Measurements from ENCODE around the gene STARD8. TPM values are rescaled to one million over a fixed set of nuclear protein-coding genes. Genes with fewer than 3 reads are reported as not detected.
A peak's percentile ranks its signal among the peaks of the same experiment; 100 is the strongest.
"Not testable (repeated sequence)": the region's sequence is repeated elsewhere in the genome, so short reads cannot be mapped to it uniquely, and the experiment has no call there.

Gene STARD8
- total RNA-seq, 1 donor from 2014 or later = 33.3 TPM

GRCh38 chrX:68659385-68659784 is 11.9 kb downstream of the STARD8 start:
- DNase-seq (ENCODE audit: low read depth in 2 of 2) = peak in 1 of 2 donors; percentile 13

DNA sequence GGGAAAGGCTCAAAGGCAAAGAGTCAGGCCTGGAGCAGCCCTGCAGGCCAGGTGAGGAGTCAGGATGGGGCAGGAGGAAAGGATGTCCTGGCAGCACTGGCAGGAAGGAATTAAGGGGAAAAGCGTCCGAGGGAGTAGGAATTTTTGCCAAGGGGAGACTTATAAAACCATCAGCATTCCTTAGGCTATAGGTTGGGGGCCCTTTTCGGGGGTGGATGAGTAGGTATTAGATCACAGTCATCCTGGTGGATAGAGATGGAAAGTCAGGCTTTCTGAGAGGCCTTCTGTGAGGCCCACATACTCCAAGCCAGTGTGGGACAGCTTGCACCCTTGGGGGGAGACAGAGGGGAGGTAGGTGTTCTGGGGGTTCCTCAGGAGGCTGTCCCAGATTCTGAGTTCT is 12.3 kb downstream of the STARD8 start:
- DNase-seq (ENCODE audit: low read depth in 2 of 2) = no peak

- DNase-seq (ENCODE audit: low read depth in 2 of 2) = no peak
Observed at GRCh38 chrX:68660746-68661145, 13.3 kb downstream of the STARD8 start.

- DNase-seq (ENCODE audit: low read depth in 2 of 2) = peak in 1 of 2 donors; percentile 13
Observed at GRCh38 chrX:68665502-68665901, 18.0 kb downstream of the STARD8 start.

DNA sequence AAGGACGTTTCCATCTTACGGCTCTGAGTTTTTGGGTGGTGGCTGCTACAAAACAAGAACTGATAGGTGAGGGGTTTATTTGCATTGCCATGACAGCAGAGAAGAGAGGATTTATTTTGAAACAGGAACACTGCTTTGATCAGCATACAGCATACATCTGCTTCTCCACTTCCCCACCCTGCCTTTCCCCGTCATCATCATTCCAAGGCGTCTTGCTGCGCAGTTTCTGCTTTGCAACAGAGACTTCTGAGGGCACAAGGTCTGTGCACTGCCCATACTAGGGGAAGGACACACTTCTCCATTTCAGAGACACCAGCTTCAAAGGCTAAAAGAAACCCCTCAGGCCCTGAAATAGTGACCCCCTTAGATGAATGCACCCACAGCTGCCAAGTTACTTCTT is 19.1 kb downstream of the STARD8 start:
- no peak for DNase-seq (ENCODE audit: low read depth in 2 of 2)

DNA sequence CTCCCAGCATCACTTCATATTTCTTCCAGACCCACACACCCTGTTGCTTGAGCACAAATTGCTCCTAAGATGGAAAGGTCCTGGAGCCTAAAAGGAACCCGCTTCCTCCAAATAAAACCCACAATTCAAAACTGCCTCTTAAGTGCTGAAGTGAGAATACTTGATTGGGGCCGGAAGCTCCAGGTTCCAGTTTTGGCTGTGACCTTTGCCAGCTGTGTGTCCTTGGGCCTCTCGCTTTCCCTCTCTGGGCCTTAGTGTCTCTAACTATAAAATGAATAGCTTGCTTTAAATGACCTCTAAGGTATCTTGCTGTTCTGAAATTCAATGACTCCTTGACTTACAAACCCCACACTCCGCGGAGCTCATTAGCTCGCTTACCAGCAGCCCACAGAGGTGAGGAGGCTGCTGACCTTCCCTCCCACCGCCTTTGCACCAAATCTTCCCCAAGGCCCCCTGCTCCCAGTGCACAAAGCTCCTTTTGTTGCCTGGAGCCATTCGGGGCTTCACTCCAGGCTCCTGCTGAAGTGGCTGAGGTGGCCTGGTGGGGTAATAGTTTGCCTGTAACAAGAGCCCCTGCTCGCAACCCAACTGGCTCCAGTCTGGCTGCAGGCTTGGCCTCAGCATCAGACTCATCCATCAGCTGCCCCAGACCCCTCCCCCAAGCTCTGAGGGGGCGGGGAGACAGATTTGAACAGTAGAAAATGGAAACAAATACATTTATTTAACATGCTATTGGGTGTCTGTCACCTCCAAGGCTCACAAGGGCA is 21.8 kb downstream of the STARD8 start:
- DNase-seq (ENCODE audit: low read depth in 2 of 2) = no peak

- DNase-seq (ENCODE audit: low read depth in 2 of 2) = no peak
Observed at GRCh38 chrX:68669871-68670270, 22.4 kb downstream of the STARD8 start.

DNA sequence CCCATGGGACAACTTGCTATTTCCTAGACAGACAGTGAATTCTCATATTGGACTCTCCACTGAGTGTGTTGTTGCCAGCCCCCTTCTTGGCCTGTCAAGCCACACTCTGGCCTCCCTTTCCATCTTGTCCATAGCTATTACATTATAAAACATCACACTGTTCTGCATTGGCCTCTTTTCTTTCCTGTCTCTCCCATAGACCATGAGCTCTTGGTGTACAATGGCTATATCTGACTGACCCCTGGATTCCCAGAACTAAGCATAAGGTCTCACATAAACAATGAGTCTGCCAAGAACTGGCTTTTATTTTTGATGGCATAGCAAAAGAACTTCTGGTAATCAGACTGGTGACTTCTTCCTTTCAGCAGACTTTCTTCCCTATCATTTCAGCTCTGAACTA is 23.8 kb downstream of the STARD8 start:
- peak in 1 of 2 donors; percentile 45 for DNase-seq (ENCODE audit: low read depth in 2 of 2)

DNA sequence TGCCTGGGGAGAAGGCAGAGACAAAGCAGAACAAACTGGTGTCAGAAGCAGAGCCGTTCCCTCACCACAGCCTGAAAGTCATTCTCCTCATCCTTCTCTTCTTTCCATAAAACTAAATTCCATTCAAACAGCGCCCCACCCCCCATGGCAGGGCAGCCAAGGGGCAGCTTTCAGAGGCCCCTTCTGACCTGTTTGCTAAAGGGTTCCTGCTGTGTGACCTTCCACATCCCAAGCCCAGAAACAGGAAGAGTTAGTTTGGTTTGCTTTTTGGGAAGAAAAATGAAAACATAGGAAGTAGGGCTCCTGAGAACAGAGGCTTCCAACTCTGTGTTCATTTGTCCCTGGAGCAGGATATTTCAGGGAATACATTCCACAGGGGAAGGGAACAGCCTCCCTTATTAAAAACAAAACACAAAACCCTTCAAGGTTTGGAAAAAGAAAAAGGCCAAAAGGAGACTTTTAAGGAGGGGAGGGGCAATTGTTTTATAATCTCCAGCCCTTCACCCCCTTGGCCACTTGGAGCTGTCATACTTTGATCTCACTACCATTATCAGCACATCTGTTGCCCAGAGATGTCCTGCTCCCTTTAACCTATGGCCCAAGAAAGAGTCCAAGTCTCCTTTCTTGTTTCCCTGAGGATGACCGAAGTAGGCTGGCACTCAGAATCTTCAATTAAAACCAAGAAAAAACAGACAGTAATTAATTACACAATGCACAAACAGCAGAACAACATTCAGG is 25.3 kb downstream of the STARD8 start:
- peak in 1 of 2 donors; percentile 61 for DNase-seq (ENCODE audit: low read depth in 2 of 2)

- no peak for DNase-seq (ENCODE audit: low read depth in 2 of 2)
Observed at GRCh38 chrX:68675571-68675970, 28.1 kb downstream of the STARD8 start.

DNA sequence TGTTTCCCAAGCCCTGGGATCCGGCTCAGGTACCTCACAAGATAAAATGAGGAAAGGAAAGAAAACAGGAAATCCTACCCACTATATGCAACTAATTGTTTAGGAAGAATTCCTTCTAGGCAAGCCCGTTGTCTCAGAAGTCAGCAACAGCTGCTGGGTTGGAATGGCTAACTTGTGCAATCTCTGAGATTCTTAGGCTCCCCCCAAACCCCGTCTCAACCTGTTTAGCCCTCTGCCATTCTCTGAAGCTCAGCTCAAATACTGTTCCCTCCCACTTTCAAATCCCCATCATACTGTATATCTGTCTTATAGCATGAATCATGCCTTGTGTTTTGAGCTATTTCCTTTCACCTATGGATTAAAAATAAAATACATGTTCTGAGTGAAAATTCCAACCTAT is 28.9 kb downstream of the STARD8 start:
- no peak for DNase-seq (ENCODE audit: low read depth in 2 of 2)

- no peak for DNase-seq (ENCODE audit: low read depth in 2 of 2)
Observed at GRCh38 chrX:68677998-68678397, 30.5 kb downstream of the STARD8 start.

DNA sequence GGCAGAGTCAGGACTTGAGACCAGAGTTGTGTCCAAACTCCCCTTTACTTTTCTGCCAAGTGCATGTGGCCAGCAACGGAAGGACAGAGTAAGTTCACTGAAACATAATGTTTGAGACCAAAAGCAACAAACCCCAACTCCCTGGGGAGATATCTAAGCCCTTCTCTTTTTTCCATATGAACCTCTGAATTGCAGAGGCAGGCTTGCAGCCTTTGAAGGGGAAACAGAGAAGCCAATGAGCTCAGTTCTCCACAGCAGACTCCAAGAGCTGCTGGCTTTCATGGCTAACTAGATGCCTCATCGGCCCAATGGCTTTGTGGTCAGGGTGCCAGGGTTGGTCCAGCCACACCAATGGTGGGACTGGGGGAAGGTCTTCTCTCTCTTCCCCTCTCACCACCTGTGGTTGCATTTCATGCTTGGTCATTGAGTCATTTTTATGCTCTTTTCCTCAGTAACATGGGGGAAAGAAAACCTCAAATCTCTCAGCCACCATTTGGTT is 34.0 kb downstream of the STARD8 start:
- DNase-seq (ENCODE audit: low read depth in 2 of 2) = no peak

GRCh38 chrX:68682790-68683189 is 35.3 kb downstream of the STARD8 start:
- no peak for DNase-seq (ENCODE audit: low read depth in 2 of 2)

DNA sequence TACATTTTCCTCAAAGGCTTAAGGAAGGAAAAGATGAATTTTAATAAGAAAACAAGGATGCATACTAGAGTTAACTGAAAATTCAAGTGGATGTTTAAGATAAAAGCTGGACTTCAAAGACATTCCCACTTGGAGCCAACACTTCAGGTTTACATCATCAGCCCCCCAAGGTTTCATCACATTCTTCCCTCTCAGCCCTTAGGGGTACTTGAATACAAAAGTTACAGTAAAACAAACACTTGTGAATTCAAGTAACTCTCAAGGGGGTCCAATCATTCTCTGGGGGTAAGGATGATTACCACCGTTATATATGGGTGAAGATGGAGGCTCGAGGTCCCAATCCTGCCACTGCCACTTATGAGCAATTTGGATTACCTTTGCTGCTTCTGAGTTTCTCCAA is 36.1 kb downstream of the STARD8 start:
- no peak for DNase-seq (ENCODE audit: low read depth in 2 of 2)

DNA sequence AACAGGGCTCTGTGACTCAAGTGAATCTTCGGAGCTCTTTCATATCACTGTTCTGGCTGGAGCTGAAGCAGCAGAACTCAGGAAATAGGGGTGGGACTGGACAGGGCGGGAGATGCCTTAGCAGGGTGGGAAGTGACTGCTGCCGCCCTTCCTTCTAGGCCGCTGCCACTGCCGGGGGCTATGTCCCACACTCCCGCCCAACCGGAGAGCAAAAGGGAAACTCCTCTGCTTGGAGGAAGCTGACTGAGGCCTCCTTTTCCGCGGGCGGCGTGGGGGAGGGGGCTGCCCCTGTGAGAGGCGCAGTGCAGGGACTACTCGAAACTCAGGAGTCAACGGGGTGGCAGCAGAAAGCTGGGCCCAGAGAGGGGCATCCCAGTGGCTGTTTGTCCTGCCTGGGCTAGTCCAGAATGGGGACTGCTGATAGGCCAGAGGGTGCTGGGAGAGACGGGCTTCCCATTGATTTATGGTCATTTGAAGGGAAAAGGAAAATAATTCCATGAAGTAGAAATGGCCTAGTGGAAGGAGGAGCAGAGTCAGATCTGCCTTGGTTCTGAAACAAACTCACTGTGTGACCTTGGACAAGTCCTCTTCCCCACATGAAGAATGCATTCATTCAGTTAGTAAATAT is 36.9 kb downstream of the STARD8 start:
- DNase-seq (ENCODE audit: low read depth in 2 of 2) = peak; percentile 33 to 66

GRCh38 chrX:68684919-68685304 is 37.4 kb downstream of the STARD8 start:
- DNase-seq (ENCODE audit: low read depth in 2 of 2) = no peak

GRCh38 chrX:68685685-68686084 is 38.2 kb downstream of the STARD8 start:
- DNase-seq (ENCODE audit: low read depth in 2 of 2) = peak in 1 of 2 donors; percentile 75

- peak; percentile 52 to 63 for DNase-seq (ENCODE audit: low read depth in 2 of 2)
Observed at GRCh38 chrX:68686097-68686977, 38.9 kb downstream of the STARD8 start.

DNA sequence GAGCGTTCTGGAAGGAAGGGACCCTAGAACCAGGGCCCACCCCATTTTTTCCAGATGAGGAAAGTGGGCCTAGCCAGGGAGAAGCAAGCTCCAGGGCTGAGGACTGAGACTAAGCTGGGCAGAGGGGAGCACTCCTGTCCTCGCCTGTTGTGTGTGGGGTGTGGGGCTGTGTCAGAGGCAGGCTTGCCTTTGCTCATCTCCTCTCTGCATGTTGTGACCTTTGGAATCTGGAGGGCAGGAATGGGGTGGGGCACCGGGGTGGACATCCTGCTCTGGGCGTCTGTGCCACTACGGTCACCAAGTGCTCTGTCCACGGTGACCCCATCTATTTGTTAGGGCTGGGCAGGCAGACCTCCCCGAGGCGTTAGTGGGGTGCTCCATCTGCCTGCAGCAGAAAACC is 41.5 kb downstream of the STARD8 start:
- not testable (repeated sequence) for DNase-seq (ENCODE audit: low read depth in 2 of 2)

- DNase-seq (ENCODE audit: low read depth in 2 of 2) = no peak
Observed at GRCh38 chrX:68690936-68691501, 43.6 kb downstream of the STARD8 start.

Measured in lung microvascular endothelial cell (primary cell).